HCEC 1CT (cell line): ENCODE results near the gene HECTD4.
"Not testable (repeated sequence)": the region's sequence is repeated elsewhere in the genome, so short reads cannot be mapped to it uniquely, and the experiment has no call there.

Experiments
- DNase-seq: peaks from one replicate; pipeline ENCODE4 v3.0.0-alpha.2; 2017

Gene HECTD4

GRCh38 chr12:112350593-112351592 lies 31.3 kb downstream of the HECTD4 start:
- DNase-seq, result no peak

DNA sequence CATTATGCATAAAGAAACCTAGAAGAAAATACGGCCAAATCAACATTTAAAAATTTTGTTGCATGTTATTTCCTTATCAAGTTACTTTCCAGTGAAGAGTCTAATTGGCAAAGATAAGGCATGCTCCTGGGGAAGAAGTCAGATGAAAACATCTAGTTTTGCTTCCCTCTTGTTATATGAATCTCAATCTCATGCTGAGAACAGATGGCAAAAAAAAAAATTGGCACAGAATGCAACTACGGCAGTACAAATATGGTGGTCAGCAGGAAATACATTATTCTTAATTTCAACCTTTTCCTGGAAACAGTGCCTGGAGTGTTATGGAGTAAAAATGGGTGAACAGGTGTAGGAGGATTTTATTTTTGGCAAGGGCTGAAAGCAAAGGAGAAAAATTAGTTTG lies 32.8 kb downstream of the HECTD4 start:
- no peak for DNase-seq

- DNase-seq, result not testable (repeated sequence)
Observed at GRCh38 chr12:112348926-112349325, 33.3 kb downstream of the HECTD4 start.

DNA sequence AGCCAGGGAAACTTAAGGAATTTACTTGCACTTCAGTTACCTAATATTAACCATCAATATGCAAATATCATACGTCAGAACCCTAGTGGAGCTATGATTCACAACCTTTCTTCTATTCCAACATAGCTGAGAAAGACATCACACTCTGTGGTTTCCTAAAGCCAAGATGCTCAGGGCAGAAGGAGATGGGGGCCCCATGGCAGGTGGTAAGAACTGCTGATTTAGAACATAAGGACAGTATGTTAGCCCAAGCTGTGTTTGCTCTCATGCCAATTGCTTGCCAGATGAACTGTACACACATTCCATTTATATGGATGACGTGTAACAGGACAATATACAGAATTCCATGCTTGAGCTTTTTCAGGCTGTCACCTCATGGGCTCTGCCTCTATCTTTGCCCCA lies 34.6 kb downstream of the HECTD4 start:
- DNase-seq, result peak; percentile 81

GRCh38 chr12:112346194-112346593 lies 36.0 kb downstream of the HECTD4 start:
- no peak for DNase-seq

- no peak for DNase-seq
Observed at GRCh38 chr12:112344220-112344619, 38.0 kb downstream of the HECTD4 start.

GRCh38 chr12:112342587-112342986 lies 39.6 kb downstream of the HECTD4 start:
- DNase-seq, result no peak

DNA sequence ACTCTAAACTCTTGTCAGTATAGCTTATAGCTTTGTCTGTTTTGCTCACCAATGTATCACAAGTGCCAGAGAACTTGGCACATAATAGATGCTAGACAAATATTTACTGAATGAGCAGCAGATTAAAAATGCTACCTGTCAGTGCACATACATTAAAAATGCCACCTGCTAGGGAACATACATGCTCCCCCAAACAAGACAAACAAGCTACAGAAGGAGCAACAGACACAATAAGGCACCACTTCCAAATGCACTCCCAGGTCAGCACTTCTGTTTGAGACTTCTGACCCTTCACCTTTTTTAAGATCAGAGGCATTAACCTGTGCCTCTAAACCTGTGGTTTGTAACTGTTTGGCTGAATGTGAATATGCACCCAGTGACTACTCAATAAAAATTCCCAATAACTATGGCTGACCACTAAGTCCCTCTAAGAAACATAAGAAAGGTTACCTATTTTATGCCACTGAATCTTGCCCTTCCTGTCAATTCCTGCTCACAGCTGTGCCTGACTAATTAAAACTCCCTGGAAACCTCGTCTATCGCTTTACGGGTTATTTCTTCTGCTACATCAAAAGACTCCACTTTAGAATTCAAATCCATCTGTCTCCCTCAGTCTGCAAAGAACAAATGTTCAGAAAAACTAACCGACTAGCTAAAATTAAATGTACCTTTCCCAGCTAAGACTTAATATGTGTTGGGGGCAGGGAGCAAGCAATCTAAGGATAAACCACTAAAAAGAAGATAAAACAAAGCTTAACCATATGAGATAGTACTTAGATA lies 41.0 kb downstream of the HECTD4 start:
- DNase-seq, result no peak

DNA sequence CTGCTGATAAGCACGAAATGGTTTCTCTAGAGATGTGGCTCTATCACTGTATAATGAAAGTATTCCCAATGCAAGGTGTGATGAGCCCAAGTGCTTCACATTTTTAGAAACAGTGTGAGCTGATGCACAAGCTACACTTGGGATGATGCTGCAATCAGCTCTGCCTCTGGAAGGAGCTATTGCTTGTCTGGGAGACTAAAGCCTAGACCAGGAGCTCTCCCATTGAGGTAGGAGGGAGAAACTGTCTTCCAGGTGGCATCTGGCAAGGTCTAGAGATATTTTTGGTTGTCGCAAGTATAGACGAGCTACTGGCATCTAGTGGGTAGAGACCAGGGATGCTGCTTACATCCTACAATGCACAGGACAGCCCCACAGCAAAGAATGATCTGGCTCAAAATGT lies 42.0 kb downstream of the HECTD4 start:
- no peak for DNase-seq

- DNase-seq, result not testable (repeated sequence)
Observed at GRCh38 chr12:112334999-112335398, 47.2 kb downstream of the HECTD4 start.

- DNase-seq, result no peak
Observed at GRCh38 chr12:112333019-112333418, 49.2 kb downstream of the HECTD4 start.

DNA sequence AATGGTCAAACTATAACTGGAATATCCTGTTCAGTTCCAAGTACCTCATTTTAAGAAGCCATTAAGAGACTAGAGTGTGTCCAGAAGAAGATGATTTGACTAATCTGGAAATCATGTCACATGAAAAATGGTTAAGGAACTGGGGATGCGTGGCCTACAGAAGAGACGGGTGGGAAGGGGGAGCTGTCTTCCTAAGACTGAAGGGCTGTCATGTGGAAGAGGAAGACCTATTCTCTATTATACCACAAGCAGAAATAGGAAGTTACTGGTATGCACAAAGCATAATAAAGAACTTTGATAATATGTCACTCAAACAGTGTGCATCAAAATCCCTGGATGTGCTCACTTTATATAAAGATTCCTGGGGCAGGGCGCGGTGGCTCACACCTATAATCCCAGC lies 50.3 kb downstream of the HECTD4 start:
- DNase-seq, result no peak

GRCh38 chr12:112330706-112331105 lies 51.5 kb downstream of the HECTD4 start:
- no peak for DNase-seq

- no peak for DNase-seq
Observed at GRCh38 chr12:112328456-112329124, 53.6 kb downstream of the HECTD4 start.

GRCh38 chr12:112327209-112327938 lies 54.9 kb downstream of the HECTD4 start:
- DNase-seq, result no peak

GRCh38 chr12:112325622-112326207 lies 56.5 kb downstream of the HECTD4 start:
- no peak for DNase-seq

DNA sequence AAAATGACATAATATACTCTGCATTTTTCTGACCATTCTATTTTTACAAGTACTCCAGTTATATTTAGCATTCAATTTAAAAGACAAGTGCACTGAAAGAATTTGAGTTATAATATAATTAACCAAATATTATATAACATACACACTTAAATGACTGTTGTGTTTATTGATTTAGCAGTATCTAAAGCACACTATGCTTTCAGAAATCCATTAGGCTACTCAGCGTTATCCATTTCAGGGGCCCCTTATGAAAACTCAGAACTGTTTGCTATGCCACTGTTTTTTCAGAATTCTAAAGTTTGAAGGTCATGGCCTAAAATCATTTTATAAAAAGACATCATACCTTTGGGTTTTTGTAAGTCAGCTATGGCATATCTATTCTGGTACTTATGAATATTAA lies 57.1 kb downstream of the HECTD4 start:
- DNase-seq, result no peak

GRCh38 chr12:112322882-112323547 lies 59.2 kb downstream of the HECTD4 start:
- DNase-seq, result no peak

GRCh38 chr12:112322441-112322840 lies 59.8 kb downstream of the HECTD4 start:
- DNase-seq, result no peak

DNA sequence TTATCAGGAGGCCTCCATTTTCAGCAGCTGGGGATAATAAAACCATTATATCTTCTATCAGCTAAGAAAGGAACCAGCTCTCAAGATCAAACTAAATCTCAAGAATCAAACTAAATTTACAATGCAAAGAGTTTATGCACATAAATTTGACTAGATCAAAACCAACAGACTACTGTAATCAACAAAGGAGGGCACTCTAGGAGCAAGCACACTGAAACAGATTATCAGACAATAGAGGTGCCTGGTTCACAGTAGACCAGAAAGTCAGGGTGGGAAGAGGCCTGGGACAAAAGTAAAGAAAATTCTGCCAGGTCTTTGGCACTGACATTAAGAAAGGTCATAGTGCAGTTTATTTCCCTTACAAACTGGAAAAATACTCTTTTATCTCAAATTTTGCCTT lies 61.0 kb downstream of the HECTD4 start:
- DNase-seq, result no peak

DNA sequence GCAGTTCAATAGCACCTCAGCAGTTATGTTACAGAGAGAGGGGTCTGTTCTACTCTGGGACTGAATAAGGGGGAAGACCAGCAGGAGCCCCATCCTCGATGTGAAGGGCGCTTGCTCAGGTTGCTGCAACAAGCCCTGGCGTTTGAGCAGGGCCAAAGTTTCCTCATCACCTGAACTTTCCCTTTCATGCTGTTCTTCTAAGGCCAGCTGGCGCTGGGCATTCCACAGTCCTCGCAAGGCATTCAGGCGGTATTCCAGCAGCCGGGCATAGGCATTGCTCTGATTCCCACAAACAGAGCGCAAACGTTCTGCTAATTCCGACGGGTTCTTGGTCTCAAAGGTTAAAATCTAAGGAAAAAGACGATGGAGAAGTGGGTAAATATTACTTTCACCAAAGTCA lies 62.8 kb downstream of the HECTD4 start:
- DNase-seq, result no peak

DNA sequence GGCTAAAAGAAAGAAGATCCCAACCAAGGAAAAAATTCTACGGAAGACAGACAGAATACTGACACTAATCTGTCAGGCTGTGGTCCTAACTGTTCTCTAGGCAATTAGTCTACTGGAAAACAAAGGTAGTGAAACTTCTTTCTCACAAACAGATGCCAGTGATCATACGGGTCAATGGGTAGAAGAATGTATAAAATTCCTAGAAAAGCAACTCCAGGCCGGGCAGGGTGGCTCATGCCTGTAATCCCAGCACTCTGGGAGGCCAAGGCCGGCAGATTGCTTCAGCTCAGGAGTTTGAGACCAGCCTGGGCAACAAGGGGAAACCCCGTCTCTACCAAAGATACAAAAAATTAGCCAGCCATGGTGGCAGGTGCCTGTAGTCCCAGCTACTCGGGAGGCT lies 64.8 kb downstream of the HECTD4 start:
- DNase-seq, result no peak
